Neutrophil (primary cell): ENCODE results near the gene SOHLH1.

Source experiments
- H3K27ac ChIP-seq: fragments of 200-600 bp; sonication (generic); 2 replicates; pipeline ENCODE4 v1.5.1; 2016; ENCODE audit warnings: mild to moderate bottlenecking, moderate library complexity
- H3K27me3 ChIP-seq: fragments of 200-600 bp; sonication (generic); 2 replicates; pipeline ENCODE4 v1.6.0; 2016; ENCODE audit warnings: mild to moderate bottlenecking
- H3K36me3 ChIP-seq: fragments of 200-600 bp; sonication (generic); 2 replicates; pipeline ENCODE4 v1.5.1; 2017
- H3K4me1 ChIP-seq, 2 experiments: fragments of 200-600 bp in 1 of 2; sonication (generic) in 1 of 2; 1 replicate in 1 of 2; 2 replicates in 1 of 2; pipeline versions ENCODE4 v1.5.1 to v1.6.1; 2013 to 2016; ENCODE audit warnings: low read depth in 1 of 2, low read length in 1 of 2, mild to moderate bottlenecking in 1 of 2, moderate library complexity in 1 of 2; ENCODE audit not compliant: control insufficient read depth in 1 of 2, insufficient read depth in 1 of 2
- H3K4me3 ChIP-seq, 2 experiments: fragments of 200-600 bp in 1 of 2; sonication (generic) in 1 of 2; 1 replicate in 1 of 2; 2 replicates in 1 of 2; pipeline ENCODE4 v1.5.1; 2013 to 2016; ENCODE audit warnings: low read depth in 1 of 2, low read length in 1 of 2, mild to moderate bottlenecking in 1 of 2, moderate library complexity in 1 of 2
- H3K9me3 ChIP-seq: fragments of 200-600 bp; sonication (generic); 2 replicates; pipeline ENCODE4 v1.5.1; 2016
- CTCF ChIP-seq: fragments of 200-600 bp; sonication (generic); IDR thresholded peaks from 2 replicates; pipeline ENCODE4 v1.5.1; 2016; ENCODE audit warnings: antibody characterized with exemption

SOHLH1 gene, protein sequence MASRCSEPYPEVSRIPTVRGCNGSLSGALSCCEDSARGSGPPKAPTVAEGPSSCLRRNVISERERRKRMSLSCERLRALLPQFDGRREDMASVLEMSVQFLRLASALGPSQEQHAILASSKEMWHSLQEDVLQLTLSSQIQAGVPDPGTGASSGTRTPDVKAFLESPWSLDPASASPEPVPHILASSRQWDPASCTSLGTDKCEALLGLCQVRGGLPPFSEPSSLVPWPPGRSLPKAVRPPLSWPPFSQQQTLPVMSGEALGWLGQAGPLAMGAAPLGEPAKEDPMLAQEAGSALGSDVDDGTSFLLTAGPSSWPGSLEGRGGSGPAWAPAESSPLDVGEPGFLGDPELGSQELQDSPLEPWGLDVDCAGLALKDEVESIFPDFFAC

DNA sequence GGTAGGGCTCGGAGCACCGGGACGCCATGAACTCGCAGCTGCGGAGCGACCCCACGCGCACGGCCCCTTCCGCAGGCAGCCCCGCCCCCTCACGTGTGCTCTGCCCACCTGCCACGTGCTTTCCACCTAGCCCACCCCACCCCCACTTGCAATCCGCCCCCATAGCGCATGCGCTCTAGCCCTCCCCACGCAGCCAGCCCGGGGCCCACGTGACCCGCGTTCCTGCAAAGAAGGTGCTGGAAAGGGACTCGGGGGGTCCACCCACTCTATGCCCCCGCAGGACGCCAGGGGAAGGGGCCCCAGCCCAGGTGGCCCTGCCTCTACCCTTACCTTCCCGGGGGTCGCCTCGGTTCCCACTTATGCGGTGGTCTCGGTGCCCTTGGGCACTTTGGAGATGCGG lies at the start of gene SOHLH1:
TSS of gene SOHLH1 (minus strand) at position 42 of the 400 bp plus-strand sequence. CDS start at position 28, 14 bp downstream.
- no peak for TF ChIP-seq CTCF
- H3K4me3 ChIP-seq, result no peak within 1 kb of the TSS
- H3K36me3 ChIP-seq, result no peaks in the 10 kb centered on the region
- H3K4me1 ChIP-seq, result no peaks in the 10 kb centered on the region
- H3K27ac ChIP-seq, result no peak within 1 kb of the TSS
- peaks cover 39% of the 10 kb centered on the region for H3K27me3 ChIP-seq
- no peaks in the 10 kb centered on the region for H3K9me3 ChIP-seq

DNA sequence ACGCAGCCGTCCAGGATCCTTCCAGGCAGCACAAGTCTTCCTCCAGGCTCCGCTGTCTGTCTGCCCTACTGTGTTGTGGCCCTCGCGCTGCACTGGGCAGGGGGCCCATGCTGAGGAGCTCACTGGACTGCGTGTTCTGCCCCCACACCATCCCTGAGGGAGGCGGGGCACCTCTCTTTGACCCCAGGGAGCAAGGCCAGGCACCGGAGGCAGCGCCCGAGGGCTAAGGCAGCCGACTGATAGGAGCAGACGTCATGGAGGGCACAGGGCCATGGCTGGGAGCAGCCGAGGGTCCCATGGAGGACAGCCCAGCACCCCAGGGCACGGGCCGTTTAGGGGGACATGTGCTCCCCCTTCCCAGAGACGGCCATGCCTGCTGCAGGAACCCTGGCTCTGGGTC lies 49.4 kb upstream of the SOHLH1 start:
- no peak overlapping the region for H3K4me3 ChIP-seq
- no peak for TF ChIP-seq CTCF
- H3K4me1 ChIP-seq, result no peaks in the 10 kb centered on the region
- no peaks in the 10 kb centered on the region for H3K27me3 ChIP-seq
- H3K36me3 ChIP-seq, result no peaks in the 10 kb centered on the region
- H3K9me3 ChIP-seq, result no peaks in the 10 kb centered on the region
- H3K27ac ChIP-seq, result no peak overlapping the region

- no peaks in the 10 kb centered on the region for H3K9me3 ChIP-seq
- H3K36me3 ChIP-seq, result no peaks in the 10 kb centered on the region
- no peak overlapping the region for H3K4me3 ChIP-seq
- TF ChIP-seq CTCF, result no peak
- H3K27me3 ChIP-seq, result no peaks in the 10 kb centered on the region
- no peak overlapping the region for H3K27ac ChIP-seq
- no peaks in the 10 kb centered on the region for H3K4me1 ChIP-seq
Observed at GRCh38 chr9:135747311-135747710, 48.0 kb upstream of the SOHLH1 start.

- Histone ChIP-seq H3K36me3 (no peaks in the 10 kb centered on the region), H3K4me3 (no peak overlapping the region), H3K27ac (no peak overlapping the region), H3K27me3 (no peaks in the 10 kb centered on the region), H3K4me1 (no peaks in the 10 kb centered on the region), H3K9me3 (no peaks in the 10 kb centered on the region)
- no peak for TF ChIP-seq CTCF
Observed at GRCh38 chr9:135746565-135746964, 47.3 kb upstream of the SOHLH1 start.

- no peak for TF ChIP-seq CTCF
- Histone ChIP-seq H3K4me1 (no peaks in the 10 kb centered on the region), H3K4me3 (no peak overlapping the region), H3K27me3 (no peaks in the 10 kb centered on the region), H3K27ac (no peak overlapping the region), H3K9me3 (no peaks in the 10 kb centered on the region), H3K36me3 (no peaks in the 10 kb centered on the region)
Observed at GRCh38 chr9:135745686-135746324, 46.5 kb upstream of the SOHLH1 start.
